Airway epithelial cell (primary cell): Measurements from ENCODE around the gene TAF11L13. TPM values are rescaled to one million over a fixed set of nuclear protein-coding genes. Genes with fewer than 3 reads are reported as not detected.

ENCODE experiments used
- total RNA-seq: library from RNA; depleted of rRNA; stranded (reverse); fragments of >200 nt; gene quantifications from 2 replicates; pipeline ENCODE4 v1.2.3, GENCODE V29; 2015

Gene TAF11L13
- not detected in 2 replicates for total RNA-seq

DNA sequence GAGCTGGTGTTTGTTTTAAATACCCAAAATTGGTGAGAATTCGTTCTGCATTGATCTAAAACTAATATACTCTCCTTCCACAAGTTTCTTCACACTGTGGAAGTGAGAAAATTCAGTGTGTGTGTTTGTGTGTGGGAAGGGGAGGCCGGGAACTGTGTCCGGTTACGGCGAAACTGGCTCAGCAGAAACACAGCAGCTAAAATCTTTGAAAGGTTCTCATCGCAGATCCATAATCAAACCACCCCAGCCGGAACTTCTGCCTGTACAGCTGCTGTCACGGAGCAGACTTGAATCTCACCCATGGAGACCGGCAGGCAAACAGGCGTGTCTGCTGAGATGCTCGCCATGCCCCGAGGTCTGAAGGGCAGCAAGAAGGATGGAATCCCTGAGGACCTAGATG lies at the start of gene TAF11L13:
TAF11L13 (plus strand) TSS at position 301 of the 400 bp plus-strand sequence.

DNA sequence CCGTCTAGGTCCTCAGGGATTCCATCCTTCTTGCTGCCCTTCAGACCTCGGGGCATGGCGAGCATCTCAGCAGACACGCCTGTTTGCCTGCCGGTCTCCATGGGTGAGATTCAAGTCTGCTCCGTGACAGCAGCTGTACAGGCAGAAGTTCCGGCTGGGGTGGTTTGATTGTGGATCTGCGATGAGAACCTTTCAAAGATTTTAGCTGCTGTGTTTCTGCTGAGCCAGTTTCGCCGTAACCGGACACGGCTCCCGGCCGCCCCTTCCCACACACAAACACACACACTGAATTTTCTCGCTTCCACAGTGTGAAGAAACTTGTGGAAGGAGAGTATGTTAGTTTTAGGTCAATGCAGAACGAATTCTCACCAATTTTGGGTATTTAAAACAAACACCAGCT lies 46.2 kb upstream of the TAF11L13 start, which contains the start of gene TAF11L7:
TAF11L7 (minus strand) TSS at position 101 of the 400 bp plus-strand sequence.

DNA sequence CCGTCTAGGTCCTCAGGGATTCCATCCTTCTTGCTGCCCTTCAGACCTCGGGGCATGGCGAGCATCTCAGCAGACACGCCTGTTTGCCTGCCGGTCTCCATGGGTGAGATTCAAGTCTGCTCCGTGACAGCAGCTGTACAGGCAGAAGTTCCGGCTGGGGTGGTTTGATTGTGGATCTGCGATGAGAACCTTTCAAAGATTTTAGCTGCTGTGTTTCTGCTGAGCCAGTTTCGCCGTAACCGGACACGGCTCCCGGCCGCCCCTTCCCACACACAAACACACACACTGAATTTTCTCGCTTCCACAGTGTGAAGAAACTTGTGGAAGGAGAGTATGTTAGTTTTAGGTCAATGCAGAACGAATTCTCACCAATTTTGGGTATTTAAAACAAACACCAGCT lies 41.0 kb upstream of the TAF11L13 start, which contains the start of gene TAF11L8:
TAF11L8 (minus strand) TSS at position 101 of the 400 bp plus-strand sequence.

GRCh38 chr5:17594255-17594654 lies 37.6 kb upstream of the TAF11L13 start, which contains the start of gene TAF11L9:
TAF11L9 (minus strand) TSS chr5:17594394.

GRCh38 chr5:17597728-17598127 lies 34.2 kb upstream of the TAF11L13 start, which contains the start of gene TAF11L10:
TAF11L10 (minus strand) TSS chr5:17597828.

GRCh38 chr5:17603880-17604279 lies 28.0 kb upstream of the TAF11L13 start, which contains the start of gene TAF11L11:
TAF11L11 (plus strand) TSS chr5:17604183.

GRCh38 chr5:17610092-17610491 lies 21.8 kb upstream of the TAF11L13 start, which contains the start of gene TAF11L12:
TAF11L12 (plus strand) TSS chr5:17610392.

DNA sequence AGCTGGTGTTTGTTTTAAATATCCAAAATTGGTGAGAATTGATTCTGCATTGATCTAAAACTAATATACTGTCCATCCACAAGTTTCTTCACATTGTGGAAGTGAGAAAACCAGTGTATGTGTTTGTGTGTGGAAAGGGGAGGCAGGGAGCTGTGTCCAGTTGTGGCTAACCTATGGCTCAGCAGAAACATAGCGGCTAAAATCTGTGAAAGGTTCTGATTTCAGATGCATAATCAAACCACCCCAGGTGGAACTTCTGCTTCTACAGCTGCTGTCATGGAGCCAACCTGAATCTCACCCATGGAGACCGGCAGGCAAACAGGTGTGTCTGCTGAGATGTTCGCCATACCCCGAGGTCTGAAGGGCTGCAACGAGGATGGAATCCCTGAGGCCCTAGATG lies 2.3 kb downstream of the TAF11L13 start, which contains the start of gene TAF11L14:
TAF11L14 (plus strand) TSS at position 301 of the 400 bp plus-strand sequence.

Other genes starting within 250 kb of the TAF11L13 start
- not detected in 2 replicates for gene TAF11L2, start 133.9 kb upstream of the TAF11L13 start, total RNA-seq
- gene TAF11L3, start 113.7 kb upstream of the TAF11L13 start, total RNA-seq = not detected in 2 replicates
- gene TAF11L4, start 110.3 kb upstream of the TAF11L13 start, total RNA-seq = not detected in 2 replicates
- gene TAF11L5, start 106.9 kb upstream of the TAF11L13 start, total RNA-seq = not detected in 2 replicates
- not detected in 2 replicates for gene TAF11L6, start 103.4 kb upstream of the TAF11L13 start, total RNA-seq
- not detected in 2 replicates for gene TAF11L7, start 46.3 kb upstream of the TAF11L13 start, total RNA-seq
- not detected in 2 replicates for gene TAF11L8, start 41.1 kb upstream of the TAF11L13 start, total RNA-seq
- not detected in 2 replicates for gene TAF11L9, start 37.7 kb upstream of the TAF11L13 start, total RNA-seq
- not detected in 2 replicates for gene TAF11L10, start 34.3 kb upstream of the TAF11L13 start, total RNA-seq
- gene TAF11L11, start 27.9 kb upstream of the TAF11L13 start, total RNA-seq = not detected in 2 replicates
- not detected in 2 replicates for gene TAF11L12, start 21.7 kb upstream of the TAF11L13 start, total RNA-seq
- not detected in 2 replicates for gene TAF11L14, start 2.4 kb downstream of the TAF11L13 start, total RNA-seq